Epithelial cell of prostate (primary cell): ENCODE results near the gene PLCH1.

Experiments used
- DNase-seq: peaks from one replicate; pipeline ENCODE4 v3.0.0-alpha.2; 2011; ENCODE audit warnings: low read depth, low spot score
- H3K27ac ChIP-seq: fragments of 450-650 bp; 2 replicates; pipeline ENCODE4 v1.5.1; 2017; ENCODE audit warnings: mild to moderate bottlenecking

The PLCH1 gene

DNA sequence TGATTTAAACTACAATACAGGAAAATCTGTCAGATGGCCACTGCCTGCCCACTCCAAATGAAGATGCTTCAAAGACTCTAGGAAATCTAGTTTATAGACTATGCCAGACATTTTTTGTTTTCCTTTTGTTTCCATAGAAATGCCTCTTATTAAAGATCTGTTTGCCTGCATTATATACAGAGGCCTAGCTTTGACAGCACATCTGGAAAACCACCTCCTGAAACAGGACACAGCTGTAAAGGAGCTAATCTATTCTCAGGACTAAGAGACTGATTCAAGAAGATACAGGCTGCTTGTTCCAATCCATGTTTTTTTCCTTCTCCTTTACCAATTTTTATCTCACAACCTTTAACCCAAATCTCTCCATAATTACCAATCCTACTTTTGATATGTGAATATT is 376.1 kb downstream of the PLCH1 start:
- DNase-seq, result no peak
- no peak overlapping the region for H3K27ac ChIP-seq

- DNase-seq, result no peak
- no peak overlapping the region for H3K27ac ChIP-seq
Observed at GRCh38 chr3:155367506-155367905, 377.4 kb downstream of the PLCH1 start.

- no peak overlapping the region for H3K27ac ChIP-seq
- DNase-seq, result no peak
Observed at GRCh38 chr3:155365178-155365783, 379.6 kb downstream of the PLCH1 start.

- H3K27ac ChIP-seq, result no peak overlapping the region
- no peak for DNase-seq
Observed at GRCh38 chr3:155364492-155364891, 380.4 kb downstream of the PLCH1 start.

DNA sequence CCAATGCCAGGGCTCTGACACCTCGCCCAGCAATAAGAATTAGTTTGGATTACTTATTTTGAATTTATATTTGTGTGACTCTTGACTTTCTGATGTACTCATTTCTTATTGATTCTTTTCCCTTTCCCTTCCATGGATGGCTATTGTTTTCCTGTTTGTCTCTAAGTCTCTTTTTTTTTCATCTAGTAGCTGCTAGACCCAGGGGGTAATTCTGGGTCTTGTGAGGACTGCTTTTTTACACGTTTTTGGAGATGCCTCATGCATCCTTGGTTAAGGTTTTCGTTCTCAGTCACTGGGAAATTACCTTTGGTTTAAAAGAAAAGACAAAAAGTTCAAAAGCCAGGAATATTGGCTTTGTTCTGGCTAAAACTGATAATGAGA is 381.2 kb downstream of the PLCH1 start:
- no peak for DNase-seq
- no peak overlapping the region for H3K27ac ChIP-seq

- DNase-seq, result no peak
- no peak overlapping the region for H3K27ac ChIP-seq
Observed at GRCh38 chr3:155362808-155363689, 381.8 kb downstream of the PLCH1 start.

- no peak overlapping the region for H3K27ac ChIP-seq
- no peak for DNase-seq
Observed at GRCh38 chr3:155360281-155360680, 384.6 kb downstream of the PLCH1 start.

- DNase-seq, result no peak
- no peak overlapping the region for H3K27ac ChIP-seq
Observed at GRCh38 chr3:155356594-155357370, 388.1 kb downstream of the PLCH1 start.

DNA sequence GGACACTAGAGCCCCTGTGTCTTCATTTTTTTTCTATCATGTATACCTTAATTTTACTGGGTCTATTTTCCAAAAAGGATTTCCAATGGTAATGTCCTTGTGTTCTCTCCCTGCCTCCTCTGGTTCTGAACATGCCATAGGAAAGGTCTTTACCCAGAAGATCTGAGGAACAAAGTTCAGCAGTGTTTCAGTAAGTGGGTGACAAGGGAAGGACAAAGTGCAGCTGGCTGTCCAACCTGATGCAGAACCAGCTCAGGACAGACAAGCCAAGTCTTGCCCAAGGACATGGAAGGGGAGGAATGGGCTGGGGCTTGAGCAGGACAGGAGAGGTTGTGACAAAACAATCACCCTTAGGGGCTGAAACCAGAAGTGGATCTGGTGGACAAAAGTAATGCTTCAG is 390.2 kb downstream of the PLCH1 start:
- no peak for DNase-seq

DNA sequence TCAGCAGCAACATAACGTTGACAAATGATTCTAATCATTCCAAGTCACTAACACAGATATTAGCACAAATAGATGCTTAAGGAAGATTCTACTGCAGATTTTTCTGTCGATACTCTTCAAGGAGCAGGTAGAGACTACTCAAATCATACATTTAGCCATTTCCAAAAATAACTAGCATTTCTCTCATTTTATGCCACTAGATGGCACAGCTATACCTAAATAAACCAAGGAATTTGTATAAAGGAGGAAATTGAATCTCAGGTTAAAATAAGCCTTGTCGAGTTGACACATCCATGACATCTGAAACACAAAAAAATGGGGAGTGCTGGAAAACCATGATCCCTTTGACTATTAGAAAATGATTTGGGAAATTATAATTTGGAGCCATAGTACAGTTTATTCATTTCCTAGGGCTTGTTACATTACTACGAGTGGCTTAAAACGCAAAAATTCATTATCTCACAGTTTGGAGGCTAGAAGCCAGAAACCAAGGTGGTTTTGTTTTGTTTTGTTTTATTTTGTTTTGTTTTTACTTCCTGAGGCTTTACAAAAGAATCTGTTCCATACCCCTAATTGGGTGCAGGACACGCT is 391.9 kb downstream of the PLCH1 start:
- no peak for DNase-seq
- H3K27ac ChIP-seq, result no peak overlapping the region

More for the DNA sequence above, 390.2 kb downstream of the PLCH1 start:
- H3K27ac ChIP-seq, result no peak overlapping the region

DNA sequence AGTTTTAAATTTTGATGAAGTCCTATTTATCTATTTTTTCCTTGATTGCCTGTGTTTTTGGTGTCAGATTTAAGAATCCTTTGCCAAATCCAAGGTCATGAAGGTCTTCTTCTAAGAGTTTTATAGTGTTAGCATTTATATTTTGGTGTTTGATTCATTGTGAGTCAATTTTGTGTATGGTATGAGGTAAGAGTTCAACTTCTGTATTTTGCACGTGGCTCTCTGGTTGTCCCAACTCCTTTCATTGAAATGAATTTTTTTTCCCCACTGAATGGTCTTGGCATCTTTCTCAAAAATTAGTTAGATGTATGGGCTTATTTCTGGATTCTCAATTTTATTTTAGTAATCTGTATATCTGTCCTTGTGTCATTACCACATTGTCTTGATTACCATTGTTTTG is 394.3 kb downstream of the PLCH1 start:
- H3K27ac ChIP-seq, result no peak overlapping the region
- DNase-seq, result no peak

- no peak overlapping the region for H3K27ac ChIP-seq
- DNase-seq, result no peak
Observed at GRCh38 chr3:155347901-155348300, 397.0 kb downstream of the PLCH1 start.

DNA sequence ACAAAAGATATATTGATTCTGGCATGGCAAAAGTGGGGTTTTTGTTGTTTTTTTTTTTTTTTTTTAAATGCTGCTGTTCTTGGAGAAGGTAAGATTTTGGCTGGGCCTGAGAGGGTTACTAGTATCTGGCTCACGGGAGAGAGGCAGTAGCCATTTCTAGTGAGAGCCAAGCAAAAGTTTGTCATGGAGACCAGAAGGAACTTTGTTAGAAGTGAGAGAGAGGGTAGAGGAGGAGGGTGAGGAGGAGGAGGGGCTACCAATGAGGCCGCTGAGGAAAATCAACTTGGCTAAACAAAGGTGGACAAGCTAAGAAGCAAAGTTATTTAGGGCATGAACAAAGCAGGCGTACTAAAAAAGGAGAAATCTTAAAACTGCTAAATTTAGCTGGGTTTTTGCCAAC is 402.5 kb downstream of the PLCH1 start:
- no peak for DNase-seq
- no peak overlapping the region for H3K27ac ChIP-seq

DNA sequence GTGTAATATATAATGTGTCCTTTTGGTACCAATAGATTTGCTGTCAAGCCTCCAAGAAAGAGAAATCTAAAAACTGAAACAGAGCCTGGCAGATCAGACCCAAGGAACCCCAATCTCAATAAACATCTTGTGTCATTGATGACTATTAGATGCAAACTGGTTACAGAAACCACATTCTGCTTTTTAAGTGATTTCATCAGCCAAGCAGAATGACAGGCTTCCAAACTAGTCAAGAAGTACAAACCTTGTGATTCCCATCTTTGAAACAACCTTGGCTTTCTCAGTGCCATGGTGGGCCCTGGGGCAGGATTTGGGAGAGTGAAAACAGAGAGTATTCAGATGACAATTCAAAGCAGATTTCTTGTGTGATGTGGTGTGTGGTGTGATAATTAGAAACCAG is 405.8 kb downstream of the PLCH1 start:
- no peak overlapping the region for H3K27ac ChIP-seq
- no peak for DNase-seq

DNA sequence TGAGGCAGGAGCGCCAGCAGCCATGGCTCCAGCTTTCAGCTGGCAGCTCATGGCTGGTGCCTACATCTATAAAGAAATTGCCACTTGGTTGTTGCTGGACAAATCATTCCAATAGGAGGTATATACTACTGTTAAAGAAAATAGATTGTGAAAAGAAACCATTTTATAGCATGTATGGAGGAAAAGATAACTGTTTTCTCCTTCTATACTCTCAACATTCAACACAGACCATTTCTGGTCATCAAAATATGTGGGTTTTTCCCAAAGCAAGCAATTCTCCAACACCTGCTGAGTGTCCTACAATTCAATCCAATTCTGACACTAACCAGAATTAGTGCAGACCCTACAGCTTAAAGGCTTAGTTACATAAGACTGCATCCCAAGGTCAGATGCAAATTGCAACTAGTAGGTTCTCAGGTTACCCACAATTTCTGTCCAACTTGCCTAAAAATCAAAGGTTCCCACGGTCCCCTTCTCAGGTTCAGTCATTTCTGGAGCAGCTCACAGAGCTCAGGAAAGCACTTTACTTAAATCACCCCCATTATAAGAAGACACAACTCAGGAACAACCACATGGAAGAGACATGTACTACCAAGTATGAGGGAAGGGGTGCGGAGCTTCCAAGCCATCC is 409.0 kb downstream of the PLCH1 start:
- DNase-seq, result no peak
- H3K27ac ChIP-seq, result no peak overlapping the region

DNA sequence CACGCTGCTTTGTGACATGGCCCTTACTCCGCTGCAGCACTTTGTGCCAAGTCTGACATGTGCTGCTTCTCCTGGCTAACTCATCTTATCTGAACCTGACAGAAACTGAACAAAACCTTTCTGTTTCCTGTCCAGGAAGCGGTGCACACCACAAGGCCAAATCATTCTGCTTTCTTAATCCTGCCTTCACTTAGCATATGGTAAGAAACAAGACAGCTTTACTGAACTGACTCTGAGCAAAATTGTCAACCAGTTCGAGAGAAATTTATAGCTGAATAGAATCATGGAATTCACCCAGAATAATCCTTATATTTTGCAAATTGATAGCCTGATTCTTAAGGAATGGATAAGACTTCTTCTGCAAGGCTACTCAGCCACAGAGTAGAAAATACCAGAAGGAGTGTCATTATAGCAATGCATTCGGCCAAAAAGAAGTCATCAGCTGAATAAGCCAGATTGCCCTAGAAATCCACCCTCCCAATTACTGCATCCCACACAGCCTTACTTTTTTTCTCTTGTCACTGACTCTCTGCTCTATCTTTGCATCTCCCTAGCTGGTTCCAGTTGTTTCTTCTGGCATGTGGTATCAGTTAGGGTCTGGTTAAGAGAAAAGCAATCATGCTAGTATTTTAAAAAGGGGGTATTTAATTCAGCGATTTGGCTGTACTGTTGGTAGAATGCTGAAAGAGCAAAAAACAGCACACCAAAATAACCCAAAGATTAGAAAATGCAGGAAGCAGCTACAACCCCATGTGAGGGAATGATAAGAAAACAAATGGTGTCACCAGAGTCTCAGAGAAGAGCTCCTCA is 409.8 kb downstream of the PLCH1 start:
- no peak for DNase-seq
- H3K27ac ChIP-seq, result no peak overlapping the region

DNA sequence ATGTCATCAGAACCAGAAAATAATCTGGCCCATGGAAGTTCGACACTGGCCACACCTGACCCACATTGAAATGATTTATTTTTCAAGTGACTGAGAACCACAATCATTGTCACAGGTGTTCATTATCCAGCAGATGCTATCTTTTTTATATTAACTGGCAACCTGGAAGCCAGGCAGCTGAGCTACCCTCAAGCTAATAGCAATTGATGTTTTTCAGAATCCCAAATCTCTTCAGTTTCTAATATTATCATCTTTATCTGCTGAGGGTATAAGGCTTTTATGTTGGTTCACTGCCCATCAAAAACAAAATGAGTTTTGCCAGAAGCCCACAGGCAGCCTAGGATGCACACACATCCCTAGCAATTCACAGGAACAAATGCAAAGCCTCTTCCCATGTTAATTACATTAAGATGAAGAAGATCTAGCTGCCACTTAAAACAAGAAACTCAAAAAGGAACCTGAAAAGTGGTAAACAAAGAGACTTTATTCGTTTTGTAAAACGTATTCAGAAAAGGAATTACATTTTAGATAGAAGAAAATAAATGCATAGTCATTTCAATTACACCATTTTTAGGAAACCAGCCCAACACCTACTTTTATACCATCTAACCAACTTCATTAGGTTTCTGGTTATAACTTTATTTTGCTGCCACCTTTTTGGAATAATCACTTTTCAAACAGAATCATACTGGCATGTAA is 410.5 kb downstream of the PLCH1 start:
- no peak overlapping the region for H3K27ac ChIP-seq
- no peak for DNase-seq

DNA sequence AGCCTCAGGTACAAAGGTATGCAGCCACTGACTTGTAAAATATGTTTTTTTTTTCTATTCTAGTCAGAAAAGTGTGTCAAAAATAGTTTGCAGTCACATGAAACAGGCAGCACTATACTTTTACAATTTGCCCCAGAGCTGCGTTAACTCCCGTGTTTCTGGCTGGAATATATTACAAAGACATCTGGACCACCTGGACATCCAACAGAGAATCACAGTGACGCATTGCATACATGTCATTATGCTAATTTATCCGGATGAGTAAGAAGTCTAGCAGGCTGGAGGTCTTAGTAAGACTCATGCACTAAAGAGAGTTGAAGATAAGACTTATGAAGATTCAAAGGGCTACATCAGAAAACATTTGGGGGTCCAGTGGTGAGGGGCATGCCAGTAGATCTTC is 412.2 kb downstream of the PLCH1 start:
- DNase-seq, result no peak
- no peak overlapping the region for H3K27ac ChIP-seq

- H3K27ac ChIP-seq, result no peak overlapping the region
- no peak for DNase-seq
Observed at GRCh38 chr3:155331078-155331477, 413.8 kb downstream of the PLCH1 start.
